Fibroblast of lung (primary cell): ENCODE measurements around the gene ITGB8. TPM values are rescaled to one million over a fixed set of nuclear protein-coding genes. Genes with fewer than 3 reads are reported as not detected.

ENCODE experiments used
- DNase-seq, 2 donors: peaks; one replicate each; pipeline versions ENCODE4 v3.0.0 to v3.0.0-alpha.2; 2010; ENCODE audit warnings: low read depth in 2 of 2
- H2AFZ ChIP-seq: 2 replicates; pipeline ENCODE4 v1.5.1; 2012; ENCODE audit warnings: low read length, control low read depth, inconsistent platforms
- H3K27ac ChIP-seq: 2 replicates; pipeline ENCODE4 v1.5.1; 2011; ENCODE audit warnings: low read length, control low read depth; ENCODE audit not compliant: insufficient read depth
- H3K27me3 ChIP-seq: 2 replicates; pipeline ENCODE4 v1.5.1; 2011; ENCODE audit warnings: mild to moderate bottlenecking, low read length; ENCODE audit not compliant: control insufficient read depth, insufficient read depth
- H3K36me3 ChIP-seq: 2 replicates; pipeline ENCODE4 v1.5.1; 2011; ENCODE audit warnings: low read length; ENCODE audit not compliant: control insufficient read depth, insufficient read depth
- H3K4me1 ChIP-seq: 2 replicates; pipeline ENCODE4 v1.5.1; 2011; ENCODE audit warnings: low read length; ENCODE audit not compliant: control insufficient read depth, insufficient read depth; ENCODE audit errors: extremely low read depth
- H3K4me2 ChIP-seq: 2 replicates; pipeline ENCODE4 v1.5.1; 2011; ENCODE audit warnings: low read length, control low read depth; ENCODE audit not compliant: insufficient read depth; ENCODE audit errors: extremely low read depth
- H3K4me3 ChIP-seq, 4 experiments: fragments of 200-600 bp in 1 of 4; sonication (generic) in 1 of 4; replicated peaks in 1 of 4; 2 replicates each; pipeline ENCODE4 v1.5.1; 2011 to 2016; ENCODE audit warnings: low read length in 4 of 4, low read depth in 3 of 4, mild to moderate bottlenecking in 3 of 4, control low read depth in 2 of 4, inconsistent platforms in 1 of 4, mixed read lengths in 1 of 4; ENCODE audit not compliant: insufficient read depth in 1 of 4; ENCODE audit errors: control extremely low read depth in 1 of 4
- H3K79me2 ChIP-seq: 2 replicates; pipeline ENCODE4 v1.5.1; 2012; ENCODE audit warnings: mild to moderate bottlenecking, low read length, inconsistent platforms; ENCODE audit not compliant: control insufficient read depth, insufficient read depth
- H3K9ac ChIP-seq: 2 replicates; pipeline ENCODE4 v1.5.1; 2011; ENCODE audit warnings: mild to moderate bottlenecking, low read length, control low read depth; ENCODE audit not compliant: insufficient read depth
- H3K9me3 ChIP-seq: 2 replicates; pipeline ENCODE4 v1.5.1; 2012; ENCODE audit warnings: low read depth, low read length; ENCODE audit not compliant: control insufficient read depth, insufficient read depth
- H4K20me1 ChIP-seq: 2 replicates; pipeline ENCODE4 v1.5.1; 2011; ENCODE audit warnings: low read length; ENCODE audit not compliant: control insufficient read depth, insufficient read depth; ENCODE audit errors: extremely low read depth
- EZH2 ChIP-seq: IDR thresholded peaks from 2 replicates; pipeline ENCODE4 v1.5.1; 2012; ENCODE audit warnings: low read length, control low read depth, mild to moderate bottlenecking; ENCODE audit errors: missing control alignments
- polyA plus RNA-seq, 2 donors: library from polyadenylated mRNA; depleted of rRNA in 1 of 2; stranded (reverse) in 1 of 2; unstranded in 1 of 2; fragments of >200 nt; gene quantifications; 2 replicates each; pipeline ENCODE4 v1.2.1, GENCODE V29; 2011 to 2012; ENCODE audit warnings: missing spikeins in 1 of 2
- total RNA-seq: library from RNA; depleted of rRNA; stranded (reverse); fragments of >200 nt; gene quantifications from 2 replicates; pipeline ENCODE4 v1.2.1, GENCODE V29; 2014
- TF ChIP-seq, protein P1 (sequence below), 2 donors: IDR thresholded peaks in 1 of 2; conservative IDR thresholded peaks in 1 of 2; 1 replicate in 1 of 2; 2 replicates in 1 of 2; pipeline ENCODE4 v1.5.1; 2011 to 2012; ENCODE audit warnings: low read length in 2 of 2, control low read depth in 1 of 2, inconsistent platforms in 1 of 2, low read depth in 1 of 2, mild to moderate bottlenecking in 1 of 2

ITGB8 gene
- total and polyA plus RNA-seq, 2 donors (not counting 1 experiment from before 2014, with no cell fraction given): 3.8 to 100 TPM

DNA sequence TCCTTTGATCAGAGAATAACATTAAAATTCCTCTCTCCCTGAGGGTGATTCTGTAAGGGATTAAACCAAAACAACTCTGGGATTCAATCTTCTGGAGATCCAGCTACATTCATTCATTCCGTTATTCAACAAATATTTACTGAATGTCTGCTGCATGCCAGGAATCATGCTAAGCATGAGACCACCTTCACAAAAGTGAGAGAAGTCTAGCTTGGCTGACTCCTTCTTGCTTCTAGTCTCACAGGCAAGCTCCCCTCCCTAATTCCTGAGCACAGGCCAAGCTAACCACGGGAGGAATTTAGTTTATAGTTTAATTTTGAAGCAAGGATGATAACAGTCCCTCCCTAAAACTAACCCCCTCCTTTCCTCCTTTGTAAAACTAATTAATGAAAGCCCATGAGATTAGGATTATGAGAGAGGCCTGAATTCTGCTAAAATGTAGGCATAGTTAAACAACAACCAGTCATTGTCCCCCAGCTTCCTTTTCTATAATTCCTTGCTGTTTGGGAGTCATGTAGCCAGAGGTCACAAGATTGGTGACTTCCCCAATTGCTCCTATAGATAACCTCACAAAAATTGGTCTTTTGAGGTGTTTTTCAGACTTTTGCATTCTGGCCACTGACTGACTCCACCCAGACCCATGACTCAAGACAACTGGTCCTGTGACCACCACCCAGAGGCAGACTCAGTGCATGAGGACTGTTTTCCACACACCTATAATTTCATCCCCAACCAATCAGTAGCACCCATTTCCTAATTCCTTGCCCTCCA, 113.5 kb downstream of the ITGB8 start:
- Histone ChIP-seq H3K9me3 (no peaks in the 10 kb centered on the region), H3K4me3 (no peak overlapping the region), H3K27me3 (no peaks in the 10 kb centered on the region), H3K9ac (no peak overlapping the region), H3K4me1 (no peaks in the 10 kb centered on the region), H3K79me2 (no peaks in the 10 kb centered on the region), H2AFZ (no peak overlapping the region), H3K36me3 (no peaks in the 10 kb centered on the region), H3K4me2 (no peak overlapping the region), H4K20me1 (no peaks in the 10 kb centered on the region), H3K27ac (no peak overlapping the region)
- TF ChIP-seq, protein P1, sequence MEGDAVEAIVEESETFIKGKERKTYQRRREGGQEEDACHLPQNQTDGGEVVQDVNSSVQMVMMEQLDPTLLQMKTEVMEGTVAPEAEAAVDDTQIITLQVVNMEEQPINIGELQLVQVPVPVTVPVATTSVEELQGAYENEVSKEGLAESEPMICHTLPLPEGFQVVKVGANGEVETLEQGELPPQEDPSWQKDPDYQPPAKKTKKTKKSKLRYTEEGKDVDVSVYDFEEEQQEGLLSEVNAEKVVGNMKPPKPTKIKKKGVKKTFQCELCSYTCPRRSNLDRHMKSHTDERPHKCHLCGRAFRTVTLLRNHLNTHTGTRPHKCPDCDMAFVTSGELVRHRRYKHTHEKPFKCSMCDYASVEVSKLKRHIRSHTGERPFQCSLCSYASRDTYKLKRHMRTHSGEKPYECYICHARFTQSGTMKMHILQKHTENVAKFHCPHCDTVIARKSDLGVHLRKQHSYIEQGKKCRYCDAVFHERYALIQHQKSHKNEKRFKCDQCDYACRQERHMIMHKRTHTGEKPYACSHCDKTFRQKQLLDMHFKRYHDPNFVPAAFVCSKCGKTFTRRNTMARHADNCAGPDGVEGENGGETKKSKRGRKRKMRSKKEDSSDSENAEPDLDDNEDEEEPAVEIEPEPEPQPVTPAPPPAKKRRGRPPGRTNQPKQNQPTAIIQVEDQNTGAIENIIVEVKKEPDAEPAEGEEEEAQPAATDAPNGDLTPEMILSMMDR (conservative IDR thresholded peaks at IDR 0.05 in 1 of 2, IDR thresholded peaks at IDR 0.05 in 1 of 2; ENCODE audit: low read depth in 1 of 2, low read length in 2 of 2): no peak
- TF ChIP-seq EZH2: no peak
- peak in 1 of 2 donors; percentile 86 for DNase-seq

- DNase-seq: no peak
- no peak overlapping the region for H2AFZ ChIP-seq
- TF ChIP-seq, protein P1 (conservative IDR thresholded peaks at IDR 0.05 in 1 of 2, IDR thresholded peaks at IDR 0.05 in 1 of 2; ENCODE audit: low read depth in 1 of 2, low read length in 2 of 2): no peak
- no peak for TF ChIP-seq EZH2
- H3K27ac ChIP-seq: no peak overlapping the region
- H3K79me2 ChIP-seq: no peaks in the 10 kb centered on the region
- no peaks in the 10 kb centered on the region for H3K9me3 ChIP-seq
- no peaks in the 10 kb centered on the region for H3K36me3 ChIP-seq
- no peak overlapping the region for H3K4me2 ChIP-seq
- no peaks in the 10 kb centered on the region for H4K20me1 ChIP-seq
- no peaks in the 10 kb centered on the region for H3K4me1 ChIP-seq
- H3K4me3 ChIP-seq: no peak overlapping the region
- no peaks in the 10 kb centered on the region for H3K27me3 ChIP-seq
- H3K9ac ChIP-seq: no peak overlapping the region
Observed at GRCh38 chr7:20447021-20447650, 116.4 kb downstream of the ITGB8 start.

DNA sequence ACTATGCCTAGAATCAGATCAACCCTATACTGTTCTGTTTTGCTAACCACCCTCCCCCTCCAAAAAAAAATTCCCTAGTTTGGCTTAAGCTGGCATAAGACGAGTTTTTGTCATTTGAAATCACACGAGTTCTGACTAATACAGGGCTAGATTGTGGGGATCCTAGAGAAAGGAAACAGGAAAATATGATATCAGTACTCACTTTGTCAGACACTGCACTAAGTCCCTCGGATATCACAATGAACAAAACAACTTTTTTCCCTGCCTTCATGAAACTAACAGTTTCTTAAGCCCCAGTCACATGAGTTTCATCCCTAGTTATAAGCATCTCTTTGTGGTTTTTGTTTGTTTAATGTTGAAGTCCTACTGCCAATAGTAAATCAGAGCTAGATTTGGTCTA, 118.5 kb downstream of the ITGB8 start:
- Histone ChIP-seq H3K27ac (no peak overlapping the region), H3K27me3 (no peaks in the 10 kb centered on the region), H3K4me2 (no peak overlapping the region), H3K36me3 (no peaks in the 10 kb centered on the region), H3K9ac (no peak overlapping the region), H3K4me3 (no peak overlapping the region), H3K4me1 (no peaks in the 10 kb centered on the region), H3K9me3 (no peaks in the 10 kb centered on the region), H4K20me1 (no peaks in the 10 kb centered on the region), H2AFZ (no peak overlapping the region), H3K79me2 (no peaks in the 10 kb centered on the region)
- DNase-seq: no peak
- TF ChIP-seq EZH2: no peak
- TF ChIP-seq, protein P1 (conservative IDR thresholded peaks at IDR 0.05 in 1 of 2, IDR thresholded peaks at IDR 0.05 in 1 of 2; ENCODE audit: low read depth in 1 of 2, low read length in 2 of 2): no peak
